Calu3 (cell line): ENCODE measurements around the gene SEMA3B. TPM values are rescaled to one million over a fixed set of nuclear protein-coding genes. Genes with fewer than 3 reads are reported as not detected.
A peak's percentile ranks its signal among the peaks of the same experiment; 100 is the strongest.

Source experiments
- BruUV-seq: library from RNA; stranded (reverse); fragments of 400-500 nt; replicated peaks from 2 replicates; lab custom pipeline; 2021; lab: Mats Ljungman, UMichigan
- CTCF ChIA-PET: fragments of 300-600 bp; sonication (Branson Sonifier 250); formaldehyde crosslinking; loops from one replicate; lab custom pipeline; 2022; ENCODE audit warnings: antibody characterized with exemption; lab: Charles Lee
- DNase-seq: peaks from one replicate; pipeline ENCODE4 v3.0.0; 2022
- H3K27ac Mint-ChIP-seq: one replicate; pipeline ENCODE4 v1.8.0; 2022; ENCODE audit warnings: mixed read lengths; ENCODE audit not compliant: unreplicated experiment
- H3K27me3 Mint-ChIP-seq: one replicate; pipeline ENCODE4 v1.8.0; 2022; ENCODE audit warnings: mixed read lengths; ENCODE audit not compliant: unreplicated experiment
- H3K36me3 Mint-ChIP-seq: one replicate; pipeline ENCODE4 v1.8.0; 2022; ENCODE audit warnings: mild to moderate bottlenecking, moderate library complexity, mixed read lengths; ENCODE audit not compliant: insufficient read depth, unreplicated experiment
- H3K4me1 Mint-ChIP-seq: one replicate; pipeline ENCODE4 v1.8.0; 2022; ENCODE audit warnings: mild to moderate bottlenecking, low read depth, mixed read lengths; ENCODE audit not compliant: unreplicated experiment
- H3K4me3 Mint-ChIP-seq: one replicate; pipeline ENCODE4 v1.8.0; 2022; ENCODE audit warnings: mild to moderate bottlenecking, low read depth, moderate library complexity, mixed read lengths; ENCODE audit not compliant: unreplicated experiment
- H3K9me3 Mint-ChIP-seq: one replicate; pipeline ENCODE4 v1.8.0; 2022; ENCODE audit warnings: low read depth, mixed read lengths; ENCODE audit not compliant: unreplicated experiment
- CTCF ChIP-seq: fragments of 200-600 bp; IDR thresholded peaks from one replicate; pipeline ENCODE4 v1.8.0; 2022; ENCODE audit warnings: antibody characterized with exemption; ENCODE audit not compliant: unreplicated experiment
- intact Hi-C: fragments of 100-400 bp; cut with micrococcal nuclease; formaldehyde crosslinking; loops from one replicate; pipeline ENCODE4 v1.10.0; 2022; ENCODE audit not compliant: unreplicated experiment
- total RNA-seq: library from RNA; stranded (reverse); gene quantifications from 2 replicates; pipeline ENCODE4 v1.2.3, GENCODE V29; 2022

Gene SEMA3B
- total RNA-seq, 1 experiment from 2014 or later = 20.3 TPM

GRCh38 chr3:50274371-50275104 is 5.6 kb downstream of the SEMA3B start:
- Mint-ChIP-seq H3K4me1 (peaks cover 28% of the 10 kb centered on the region), H3K27me3 (no peaks in the 10 kb centered on the region), H3K9me3 (no peaks in the 10 kb centered on the region), H3K27ac (peak overlapping the region; percentile 34), H3K36me3 (peaks cover 31% of the 10 kb centered on the region), H3K4me3 (no peak overlapping the region)
- TF ChIP-seq CTCF = peak; percentile 65
- peak; percentile 57 for DNase-seq
- intact Hi-C loops = loop anchor here (10.0 kb wide), 1 partner anchor 50 kb away; the partner anchor contains the start of genes HYAL2 and TUSC2
- no TSS peak for BruUV-seq
- CTCF ChIA-PET = no interaction called here

- H3K36me3 Mint-ChIP-seq = peaks cover 22% of the 10 kb centered on the region
- no peak overlapping the region for H3K4me3 Mint-ChIP-seq
- H3K9me3 Mint-ChIP-seq = no peaks in the 10 kb centered on the region
- no peak for DNase-seq
- H3K4me1 Mint-ChIP-seq = peaks cover 19% of the 10 kb centered on the region
- no TSS peak for BruUV-seq
- CTCF ChIA-PET = no interaction called here
- intact Hi-C loops = loop anchor here (10.0 kb wide), 1 partner anchor 49 kb away; the partner anchor contains the start of genes HYAL2 and TUSC2
- no peak for TF ChIP-seq CTCF
- H3K27me3 Mint-ChIP-seq = no peaks in the 10 kb centered on the region
- H3K27ac Mint-ChIP-seq = no peak overlapping the region
Measured at GRCh38 chr3:50275141-50275995, 6.4 kb downstream of the SEMA3B start.

- Mint-ChIP-seq H3K27ac (no peak overlapping the region), H3K36me3 (peaks cover 21% of the 10 kb centered on the region), H3K27me3 (no peaks in the 10 kb centered on the region), H3K9me3 (no peaks in the 10 kb centered on the region), H3K4me1 (peaks cover 11% of the 10 kb centered on the region), H3K4me3 (no peak overlapping the region)
- no peak for TF ChIP-seq CTCF
- intact Hi-C loops = loop anchor here (10.0 kb wide), 1 partner anchor 49 kb away; the partner anchor contains the start of genes HYAL2 and TUSC2
- CTCF ChIA-PET = no interaction called here
- no TSS peak for BruUV-seq
- no peak for DNase-seq
Measured at GRCh38 chr3:50275996-50276761, 7.2 kb downstream of the SEMA3B start.

- BruUV-seq = no TSS peak
- DNase-seq = no peak
- CTCF ChIA-PET = interaction anchor here (0.6 kb wide), 1 partner anchor 33 kb away, joined by 4 read pairs; no protein-coding TSS in a partner anchor
- peaks cover 16% of the 10 kb centered on the region for H3K36me3 Mint-ChIP-seq
- no peaks in the 10 kb centered on the region for H3K27me3 Mint-ChIP-seq
- H3K27ac Mint-ChIP-seq = no peak overlapping the region
- peaks cover 6% of the 10 kb centered on the region for H3K4me1 Mint-ChIP-seq
- no peak for TF ChIP-seq CTCF
- intact Hi-C loops = loop anchor here (10.0 kb wide), 1 partner anchor 48 kb away; the partner anchor contains the start of genes HYAL2 and TUSC2
- H3K4me3 Mint-ChIP-seq = no peak overlapping the region
- H3K9me3 Mint-ChIP-seq = no peaks in the 10 kb centered on the region
Measured at GRCh38 chr3:50276762-50277101, 7.8 kb downstream of the SEMA3B start.
